GM12878 (cell line): Measurements from ENCODE around the gene PDE8B. TPM values are rescaled to one million over a fixed set of nuclear protein-coding genes. Genes with fewer than 3 reads are reported as not detected.

Experiments used
- ATAC-seq: fragments of 200-7000 bp; cut with Tn5 transposase; 3 replicates; pipeline ENCODE4 v1.9.1; 2020; ENCODE audit warnings: mild to moderate bottlenecking, moderate library complexity
- BruUV-seq: library from RNA; stranded (reverse); fragments of 400-500 nt; replicated peaks from 2 replicates; lab custom pipeline; 2021; lab: Mats Ljungman, UMichigan
- CTCF ChIA-PET: fragments of 300-600 bp; sonication (Branson Sonifier 250); formaldehyde crosslinking; extraction: SDS; loops from one replicate; lab custom pipeline; 2021; ENCODE audit warnings: inconsistent platforms; lab: Yijun Ruan, JAX
- POLR2A ChIA-PET: fragments of 350-600 bp; formaldehyde crosslinking; extraction: SDS; loops from one replicate; lab custom pipeline; 2021; ENCODE audit warnings: inconsistent platforms; lab: Charles Lee
- RAD21 ChIA-PET: fragments of 300-600 bp; sonication (Branson Sonifier 250); formaldehyde crosslinking; loops from one replicate; lab custom pipeline; 2023; ENCODE audit warnings: antibody characterized with exemption; ENCODE audit not compliant: unreplicated experiment; lab: Charles Lee
- SMC1A ChIA-PET: fragments of 300-600 bp; sonication (Branson Sonifier 250); formaldehyde crosslinking; loops from one replicate; lab custom pipeline; 2023; ENCODE audit not compliant: unreplicated experiment, uncharacterized antibody; lab: Charles Lee
- DNase-seq: peaks from one replicate; pipeline ENCODE4 v3.0.0-alpha.2; 2011; ENCODE audit warnings: low read depth, low spot score
- FAIRE-seq: peaks from 3 replicates; lab custom pipeline; 2011; peaks lifted over from hg19 to GRCh38; lab: Jason Lieb, UNC
- H2AFZ ChIP-seq: 2 replicates; pipeline ENCODE4 v1.6.0; 2011; ENCODE audit warnings: low read depth, low read length, control low read depth; ENCODE audit not compliant: control insufficient read depth
- H3K27ac ChIP-seq: 2 replicates; pipeline ENCODE4 v1.5.1; 2011; ENCODE audit warnings: control low read depth; ENCODE audit not compliant: control insufficient read depth, insufficient read depth
- H3K27me3 ChIP-seq, 2 experiments: replicated peaks in 1 of 2; 2 replicates each; pipeline versions ENCODE4 v1.6.0 to v1.6.1; 2011; ENCODE audit warnings: low read length in 1 of 2; ENCODE audit not compliant: control insufficient read depth in 2 of 2, insufficient read depth in 2 of 2
- H3K36me3 ChIP-seq, 2 experiments: 2 replicates each; pipeline ENCODE4 v1.5.1; 2011; ENCODE audit warnings: low read length in 1 of 2; ENCODE audit not compliant: control insufficient read depth in 2 of 2, insufficient read depth in 2 of 2
- H3K4me1 ChIP-seq: 2 replicates; pipeline ENCODE4 v1.6.1; 2011; ENCODE audit warnings: mild to moderate bottlenecking, low read length, moderate library complexity, mixed read lengths; ENCODE audit not compliant: control insufficient read depth, insufficient read depth
- H3K4me2 ChIP-seq: 2 replicates; pipeline ENCODE4 v1.6.0; 2011; ENCODE audit warnings: control low read depth; ENCODE audit not compliant: control insufficient read depth, insufficient read depth
- H3K4me3 ChIP-seq: fragments of 200-600 bp; sonication (generic); 2 replicates; pipeline ENCODE4 v1.5.1; 2016
- H3K79me2 ChIP-seq: 2 replicates; pipeline ENCODE4 v1.6.0; 2011; ENCODE audit warnings: low read length; ENCODE audit not compliant: control insufficient read depth, insufficient read depth
- H3K9ac ChIP-seq: 2 replicates; pipeline ENCODE4 v1.8.0; 2011; ENCODE audit warnings: low read length, control low read depth, mixed read lengths; ENCODE audit not compliant: control insufficient read depth, insufficient read depth
- H3K9me3 ChIP-seq: replicated peaks from 3 replicates; pipeline ENCODE4 v1.5.1; 2011; ENCODE audit warnings: mild to moderate bottlenecking, low read length; ENCODE audit not compliant: control insufficient read depth, insufficient read depth
- H4K20me1 ChIP-seq: 2 replicates; pipeline ENCODE4 v1.6.0; 2011; ENCODE audit not compliant: control insufficient read depth, insufficient read depth
- BACH1 ChIP-seq: fragments of 450-650 bp; IDR thresholded peaks from 2 replicates; pipeline ENCODE4 v1.6.1; 2017; ENCODE audit warnings: mild to moderate bottlenecking, borderline replicate concordance
- BCL11A ChIP-seq: IDR thresholded peaks from 2 replicates; pipeline ENCODE4 v1.6.1; 2011; ENCODE audit warnings: low read depth, low read length
- CHD2 ChIP-seq: IDR thresholded peaks from 2 replicates; pipeline ENCODE4 v1.6.1; 2011; ENCODE audit warnings: low read depth, low read length, improper control_type of control experiment, borderline replicate concordance
- CREM ChIP-seq: IDR thresholded peaks from 2 replicates; pipeline ENCODE4 v1.6.1; 2014; ENCODE audit warnings: antibody characterized with exemption, low read depth
- EGR1 ChIP-seq, 2 experiments: IDR thresholded peaks; 1 replicate in 1 of 2; 2 replicates in 1 of 2; pipeline ENCODE4 v1.6.1; 2011 to 2012; ENCODE audit warnings: low read depth in 2 of 2, low read length in 2 of 2, borderline replicate concordance in 1 of 2, mild to moderate bottlenecking in 1 of 2, moderate library complexity in 1 of 2
- KDM1A ChIP-seq: fragments of 200-600 bp; sonication (generic); IDR thresholded peaks from 2 replicates; pipeline ENCODE4 v1.6.1; 2016; ENCODE audit warnings: borderline replicate concordance
- NBN ChIP-seq: fragments of 450-650 bp; IDR thresholded peaks from 2 replicates; pipeline ENCODE4 v1.6.1; 2016
- NR2C1 ChIP-seq: fragments of 450-650 bp; IDR thresholded peaks from 2 replicates; pipeline ENCODE4 v1.6.1; 2017; ENCODE audit warnings: antibody characterized with exemption, mild to moderate bottlenecking, moderate library complexity
- PAX5 ChIP-seq: IDR thresholded peaks from 2 replicates; pipeline ENCODE4 v1.6.1; 2011; ENCODE audit warnings: low read depth, low read length, borderline replicate concordance
- RAD51 ChIP-seq: fragments of 450-650 bp; IDR thresholded peaks from 2 replicates; pipeline ENCODE4 v1.6.1; 2016; ENCODE audit warnings: moderate library complexity, mild to moderate bottlenecking, inconsistent platforms
- RBBP5 ChIP-seq: fragments of 200-600 bp; sonication (generic); conservative IDR thresholded peaks from 2 replicates; pipeline ENCODE4 v1.6.1; 2016
- SIX5 ChIP-seq: IDR thresholded peaks from 2 replicates; pipeline ENCODE4 v1.6.1; 2011; ENCODE audit warnings: mild to moderate bottlenecking, low read depth, low read length, moderate library complexity; ENCODE audit not compliant: severe bottlenecking
- SMAD5 ChIP-seq: IDR thresholded peaks from 2 replicates; pipeline ENCODE4 v1.6.1; 2016; ENCODE audit warnings: antibody characterized with exemption, low read depth
- SMARCA5 ChIP-seq: fragments of 450-650 bp; IDR thresholded peaks from 2 replicates; pipeline ENCODE4 v1.6.1; 2017; ENCODE audit warnings: mild to moderate bottlenecking
- YBX1 ChIP-seq: fragments of 450-650 bp; IDR thresholded peaks from 2 replicates; pipeline ENCODE4 v1.6.1; 2016; ENCODE audit warnings: antibody characterized with exemption
- ZNF207 ChIP-seq: fragments of 450-650 bp; IDR thresholded peaks from 2 replicates; pipeline ENCODE4 v1.6.1; 2014; ENCODE audit warnings: antibody characterized with exemption, mild to moderate bottlenecking, borderline replicate concordance
- WGBS: methylation state at CpG from one replicate; pipeline ENCODE4 v1.1.6; 2016; ENCODE audit warnings: low lambda C conversion rate; ENCODE audit not compliant: insufficient replicate concordance, insufficient coverage; ENCODE audit errors: missing lambda C conversion rate; 5-methylcytosine and 5-hydroxymethylcytosine counted together
- in situ Hi-C: fragments of 300-500 bp; cut with MboI; formaldehyde crosslinking; loops from 9 replicates; pipeline ENCODE4 v1.14.3; 2018; ENCODE audit warnings: mixed read lengths
- intact Hi-C: fragments of 100-400 bp; cut with micrococcal nuclease; formaldehyde crosslinking; loops from one replicate; pipeline ENCODE4 v1.14.2; 2022; ENCODE audit not compliant: unreplicated experiment
- polyA plus RNA-seq, 11 experiments: library from polyadenylated mRNA; depleted of rRNA in 4 of 11; unstranded in 6 of 11; stranded (reverse) in 5 of 11; fragments of >200 nt; fragmentation: Nextera tagmentation in 4 of 11; fragmentation: Illumina TruSeq in 1 of 11; extraction: Ambion mirVana in 4 of 11; extraction: Trizol in 1 of 11; gene quantifications; 1 replicate in 1 of 11; 2 replicates in 10 of 11; pipeline versions ENCODE4 v1.2.1 to v1.2.3, GENCODE V29; 2011 to 2016; ENCODE audit warnings: inconsistent platforms in 2 of 11, missing spikeins in 2 of 11, low read depth in 1 of 11
- total RNA-seq, 4 experiments: library from RNA; depleted of rRNA in 3 of 4; stranded (reverse); fragments of >200 nt in 3 of 4; fragmentation: Illumina TruSeq in 1 of 4; extraction: Trizol in 1 of 4; gene quantifications; 2 replicates each; pipeline versions ENCODE4 v1.2.1 to v1.2.3, GENCODE V29; 2013 to 2021
- TF ChIP-seq, protein P1 (sequence below): fragments of 450-650 bp; IDR thresholded peaks from 2 replicates; pipeline ENCODE4 v1.6.1; 2018; ENCODE audit warnings: mild to moderate bottlenecking, low read depth, moderate library complexity; ENCODE audit not compliant: partially characterized antibody
- TF ChIP-seq, protein P2 (sequence below): fragments of 450-650 bp; IDR thresholded peaks from 2 replicates; pipeline ENCODE4 v1.6.1; 2017; ENCODE audit warnings: low read depth, mild to moderate bottlenecking, moderate library complexity

Gene PDE8B
- total and polyA plus RNA-seq, 10 of the 15 experiments (the other 5 are each of a cell fraction or from before 2014, with no cell fraction given) = 0.03 to 0.44 (median 0.20) TPM; not detected in 3

DNA sequence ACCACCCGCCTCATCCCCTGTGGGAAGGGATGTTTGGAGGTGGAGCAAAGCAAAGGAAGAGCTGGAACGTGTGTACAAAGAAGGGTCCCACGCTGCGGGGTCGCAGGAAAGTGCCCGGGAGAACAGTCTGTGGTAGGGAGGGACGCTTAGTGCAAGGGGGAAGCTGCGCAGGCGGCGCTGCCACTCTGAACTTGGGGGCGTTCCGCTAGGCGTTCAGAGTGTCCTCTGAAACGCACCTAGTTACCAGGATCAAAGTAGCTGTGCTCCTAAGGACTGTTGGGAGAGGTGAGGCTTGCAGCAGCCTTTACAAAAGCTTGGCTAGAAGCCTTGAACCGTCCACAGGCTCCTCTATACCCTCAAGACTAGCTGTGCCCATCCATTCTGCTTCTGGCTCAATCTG, 29.3 kb upstream of the PDE8B start (continued):
- no peak for TF ChIP-seq CHD2
- TF ChIP-seq, all 136 proteins: peak for 0

DNA sequence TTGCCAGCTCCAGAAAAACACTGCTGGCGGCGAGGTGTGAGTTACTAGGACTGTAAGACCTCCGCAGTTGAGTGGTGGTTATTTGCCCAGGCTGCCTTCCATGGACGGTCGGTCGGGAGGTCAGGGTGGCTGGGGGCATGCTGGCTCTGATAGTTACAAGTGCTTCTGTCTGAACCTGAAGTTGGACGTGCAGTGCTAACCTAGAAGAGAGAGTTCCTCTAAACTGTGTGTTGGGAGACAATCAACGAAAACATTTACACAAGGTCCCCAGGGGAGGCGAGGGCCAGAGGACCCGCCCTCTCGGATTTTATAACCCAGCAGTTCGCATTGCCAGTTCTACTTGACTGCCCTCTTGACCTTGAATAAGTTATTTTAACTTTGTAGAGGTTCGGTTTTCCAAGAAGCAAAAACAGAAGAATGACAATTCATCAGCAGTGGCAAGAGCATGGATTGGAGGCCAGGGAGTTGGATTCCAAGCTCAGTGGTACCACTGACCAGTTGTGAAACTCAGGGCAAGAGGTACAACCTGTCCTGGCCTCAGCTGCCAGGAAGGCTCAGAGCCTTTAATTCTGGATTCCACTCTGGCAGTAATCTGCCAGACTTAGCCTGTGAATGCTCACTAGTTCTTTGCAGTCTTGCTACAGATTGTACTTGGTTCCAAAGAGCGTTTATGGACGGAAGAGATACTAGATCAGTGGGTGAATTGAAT, 28.7 kb upstream of the PDE8B start:
- no TSS peak for BruUV-seq
- H3K27me3 ChIP-seq = peaks cover 6 to 15% of the 10 kb centered on the region in 2 experiments
- ATAC-seq = no peak
- RAD21 ChIA-PET = interaction anchor here (0.9 kb wide), 1 partner anchor 310 kb away, joined by 3 read pairs; no protein-coding TSS in a partner anchor
- H3K4me3 ChIP-seq = no peak overlapping the region
- H3K4me1 ChIP-seq = no peaks in the 10 kb centered on the region
- no peaks in the 10 kb centered on the region for H3K36me3 ChIP-seq
- intact Hi-C loops (no loop called here), in situ Hi-C loops (no loop called here)
- no peak overlapping the region for H3K27ac ChIP-seq
- no peak overlapping the region for H3K9ac ChIP-seq
- DNase-seq = no peak
- H3K79me2 ChIP-seq = no peaks in the 10 kb centered on the region
- H4K20me1 ChIP-seq = no peaks in the 10 kb centered on the region
- CTCF ChIA-PET = interaction anchor here (1.6 kb wide), 1 partner anchor 256 kb away, joined by 7 read pairs; no protein-coding TSS in a partner anchor
- H3K4me2 ChIP-seq = no peak overlapping the region
- no peaks in the 10 kb centered on the region for H3K9me3 ChIP-seq
- H2AFZ ChIP-seq = no peak overlapping the region
- POLR2A ChIA-PET = interaction anchor here (0.7 kb wide), 1 partner anchor 194 kb away, joined by 3 read pairs; no protein-coding TSS in a partner anchor
- SMC1A ChIA-PET = interaction anchor here (0.6 kb wide), 1 partner anchor 20 kb away, joined by 3 read pairs; no protein-coding TSS in a partner anchor
- 53% methylated on average over 15 of the region's 15 CpGs for WGBS
- no peak for FAIRE-seq
- no peak for TF ChIP-seq PAX5
- TF ChIP-seq NR2C1 = no peak
- TF ChIP-seq, protein P1, sequence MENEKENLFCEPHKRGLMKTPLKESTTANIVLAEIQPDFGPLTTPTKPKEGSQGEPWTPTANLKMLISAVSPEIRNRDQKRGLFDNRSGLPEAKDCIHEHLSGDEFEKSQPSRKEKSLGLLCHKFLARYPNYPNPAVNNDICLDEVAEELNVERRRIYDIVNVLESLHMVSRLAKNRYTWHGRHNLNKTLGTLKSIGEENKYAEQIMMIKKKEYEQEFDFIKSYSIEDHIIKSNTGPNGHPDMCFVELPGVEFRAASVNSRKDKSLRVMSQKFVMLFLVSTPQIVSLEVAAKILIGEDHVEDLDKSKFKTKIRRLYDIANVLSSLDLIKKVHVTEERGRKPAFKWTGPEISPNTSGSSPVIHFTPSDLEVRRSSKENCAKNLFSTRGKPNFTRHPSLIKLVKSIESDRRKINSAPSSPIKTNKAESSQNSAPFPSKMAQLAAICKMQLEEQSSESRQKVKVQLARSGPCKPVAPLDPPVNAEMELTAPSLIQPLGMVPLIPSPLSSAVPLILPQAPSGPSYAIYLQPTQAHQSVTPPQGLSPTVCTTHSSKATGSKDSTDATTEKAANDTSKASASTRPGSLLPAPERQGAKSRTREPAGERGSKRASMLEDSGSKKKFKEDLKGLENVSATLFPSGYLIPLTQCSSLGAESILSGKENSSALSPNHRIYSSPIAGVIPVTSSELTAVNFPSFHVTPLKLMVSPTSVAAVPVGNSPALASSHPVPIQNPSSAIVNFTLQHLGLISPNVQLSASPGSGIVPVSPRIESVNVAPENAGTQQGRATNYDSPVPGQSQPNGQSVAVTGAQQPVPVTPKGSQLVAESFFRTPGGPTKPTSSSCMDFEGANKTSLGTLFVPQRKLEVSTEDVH = no peak
- no peak for TF ChIP-seq ZNF207
- TF ChIP-seq EGR1 (IDR thresholded peaks at IDR 0.05; ENCODE audit: borderline replicate concordance in 1 of 2, low read depth in 2 of 2, low read length in 2 of 2) = no peak
- no peak for TF ChIP-seq SIX5
- TF ChIP-seq, protein P2, sequence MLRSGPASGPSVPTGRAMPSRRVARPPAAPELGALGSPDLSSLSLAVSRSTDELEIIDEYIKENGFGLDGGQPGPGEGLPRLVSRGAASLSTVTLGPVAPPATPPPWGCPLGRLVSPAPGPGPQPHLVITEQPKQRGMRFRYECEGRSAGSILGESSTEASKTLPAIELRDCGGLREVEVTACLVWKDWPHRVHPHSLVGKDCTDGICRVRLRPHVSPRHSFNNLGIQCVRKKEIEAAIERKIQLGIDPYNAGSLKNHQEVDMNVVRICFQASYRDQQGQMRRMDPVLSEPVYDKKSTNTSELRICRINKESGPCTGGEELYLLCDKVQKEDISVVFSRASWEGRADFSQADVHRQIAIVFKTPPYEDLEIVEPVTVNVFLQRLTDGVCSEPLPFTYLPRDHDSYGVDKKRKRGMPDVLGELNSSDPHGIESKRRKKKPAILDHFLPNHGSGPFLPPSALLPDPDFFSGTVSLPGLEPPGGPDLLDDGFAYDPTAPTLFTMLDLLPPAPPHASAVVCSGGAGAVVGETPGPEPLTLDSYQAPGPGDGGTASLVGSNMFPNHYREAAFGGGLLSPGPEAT = no peak
- no peak for TF ChIP-seq SMARCA5
- TF ChIP-seq NBN = no peak
- TF ChIP-seq YBX1 = no peak
- no peak for TF ChIP-seq KDM1A
- TF ChIP-seq CREM = no peak
- no peak for TF ChIP-seq RAD51
- no peak for TF ChIP-seq BCL11A
- no peak for TF ChIP-seq RBBP5
- TF ChIP-seq SMAD5 = no peak
- no peak for TF ChIP-seq BACH1
